ENCODE data around the gene RILPL2.
"Not testable (repeated sequence)": the region's sequence is repeated elsewhere in the genome, so short reads cannot be mapped to it uniquely, and the experiment has no call there.

Gene RILPL2

DNA sequence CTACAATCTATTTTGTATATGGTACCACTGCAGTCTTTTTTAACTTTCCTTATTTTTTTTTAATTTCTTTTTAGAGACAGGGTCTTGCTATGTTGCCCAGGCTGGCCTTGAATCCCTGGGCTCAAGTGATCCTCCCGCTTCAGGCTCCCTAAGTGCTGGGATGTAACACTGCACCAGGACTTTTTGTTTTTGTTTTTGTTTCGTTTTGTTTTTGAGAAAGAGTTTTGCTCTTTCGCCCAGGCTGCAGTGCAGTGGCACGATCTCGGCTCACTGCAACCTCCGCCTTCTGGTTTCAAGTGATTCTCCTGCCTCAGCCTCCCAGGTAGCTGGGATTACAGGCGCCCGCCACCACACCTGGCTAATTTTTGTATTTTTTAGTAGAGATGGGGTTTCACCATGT is 7.4 kb downstream of the RILPL2 start:
- not testable (repeated sequence) for H3K27ac ChIP-seq (ENCODE audit: low read depth, low read length); H3K36me3 ChIP-seq (ENCODE audit: insufficient read depth, low read length); H2AFZ ChIP-seq (ENCODE audit: low read length, unreplicated experiment); H3K4me3 ChIP-seq (ENCODE audit: low read depth, low read length); H3K4me1 ChIP-seq (ENCODE audit: control insufficient read depth, insufficient read depth, low read length, unreplicated experiment); H3K27me3 ChIP-seq (ENCODE audit: insufficient read depth, low read length)
- peaks cover 12% of the 10 kb centered on the region for H3K79me2 ChIP-seq (ENCODE audit: control insufficient read depth, insufficient read depth, low read length, unreplicated experiment)

DNA sequence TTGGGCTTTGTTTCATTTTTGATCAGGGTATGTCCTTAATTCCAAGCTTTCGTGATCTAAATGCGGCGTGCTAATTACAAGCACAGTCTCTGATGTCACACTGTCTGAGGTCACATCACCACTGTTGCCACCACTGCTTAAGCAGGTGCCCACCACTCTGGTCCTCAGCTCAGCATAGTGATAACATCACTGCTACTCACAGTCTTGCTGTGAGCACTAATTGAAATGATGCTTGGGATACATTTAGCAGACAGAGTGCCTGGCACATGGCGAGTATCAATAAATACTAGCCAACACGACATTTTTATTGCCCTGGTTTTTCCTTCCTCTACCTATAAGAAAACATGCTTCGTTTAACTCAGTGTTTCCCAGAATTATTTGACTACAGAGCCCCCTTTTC is 7.9 kb downstream of the RILPL2 start:
- Histone ChIP-seq H3K27ac (ENCODE audit: low read depth, low read length) (no peak overlapping the region), H3K36me3 (ENCODE audit: insufficient read depth, low read length) (no peaks in the 10 kb centered on the region), H3K4me1 (ENCODE audit: control insufficient read depth, insufficient read depth, low read length, unreplicated experiment) (no peaks in the 10 kb centered on the region), H2AFZ (ENCODE audit: low read length, unreplicated experiment) (no peak overlapping the region), H3K4me3 (ENCODE audit: low read depth, low read length) (no peak overlapping the region), H3K27me3 (ENCODE audit: insufficient read depth, low read length) (no peaks in the 10 kb centered on the region), H3K79me2 (ENCODE audit: control insufficient read depth, insufficient read depth, low read length, unreplicated experiment) (peaks cover 9% of the 10 kb centered on the region)

DNA sequence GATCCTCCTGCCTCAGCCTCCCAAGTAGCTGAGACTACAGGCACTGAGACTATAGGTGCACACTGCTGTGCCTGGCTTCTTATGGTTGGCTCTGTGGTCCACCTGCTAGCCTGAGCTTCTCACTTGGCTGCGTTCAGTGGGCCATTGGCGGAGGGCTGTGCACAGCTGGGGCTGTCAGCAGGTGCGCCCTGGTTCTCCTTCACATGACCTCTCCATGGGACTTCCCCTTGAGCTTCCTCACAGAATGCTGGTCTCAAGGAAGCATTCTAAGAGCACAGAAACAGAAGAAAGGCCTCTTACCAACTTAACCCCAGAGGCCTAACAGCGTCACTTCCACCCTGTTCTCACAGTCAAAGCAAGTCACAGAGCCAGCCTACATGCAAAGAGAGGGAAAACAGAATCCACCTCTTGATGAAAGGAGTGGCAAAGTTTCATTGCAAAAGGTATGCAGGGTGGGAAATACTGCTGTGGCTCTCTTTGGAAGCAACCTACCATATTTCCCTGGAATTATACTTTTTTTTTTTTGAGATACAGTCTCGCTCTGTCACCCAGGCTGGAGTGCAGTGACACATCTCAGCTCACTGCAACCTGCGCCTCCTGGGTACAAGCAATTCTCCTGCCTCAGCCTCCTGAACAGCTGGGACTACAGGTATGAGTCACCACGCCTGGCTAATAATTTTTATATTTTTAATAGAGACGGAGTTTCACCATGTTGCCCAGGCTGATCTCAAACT is 9.3 kb downstream of the RILPL2 start:
- Histone ChIP-seq H3K4me1 (ENCODE audit: control insufficient read depth, insufficient read depth, low read length, unreplicated experiment) (no peaks in the 10 kb centered on the region), H3K4me3 (ENCODE audit: low read depth, low read length) (no peak overlapping the region), H2AFZ (ENCODE audit: low read length, unreplicated experiment) (no peak overlapping the region), H3K36me3 (ENCODE audit: insufficient read depth, low read length) (no peaks in the 10 kb centered on the region), H3K27me3 (ENCODE audit: insufficient read depth, low read length) (no peaks in the 10 kb centered on the region), H3K27ac (ENCODE audit: low read depth, low read length) (no peak overlapping the region), H3K79me2 (ENCODE audit: control insufficient read depth, insufficient read depth, low read length, unreplicated experiment) (peaks cover 2% of the 10 kb centered on the region)

DNA sequence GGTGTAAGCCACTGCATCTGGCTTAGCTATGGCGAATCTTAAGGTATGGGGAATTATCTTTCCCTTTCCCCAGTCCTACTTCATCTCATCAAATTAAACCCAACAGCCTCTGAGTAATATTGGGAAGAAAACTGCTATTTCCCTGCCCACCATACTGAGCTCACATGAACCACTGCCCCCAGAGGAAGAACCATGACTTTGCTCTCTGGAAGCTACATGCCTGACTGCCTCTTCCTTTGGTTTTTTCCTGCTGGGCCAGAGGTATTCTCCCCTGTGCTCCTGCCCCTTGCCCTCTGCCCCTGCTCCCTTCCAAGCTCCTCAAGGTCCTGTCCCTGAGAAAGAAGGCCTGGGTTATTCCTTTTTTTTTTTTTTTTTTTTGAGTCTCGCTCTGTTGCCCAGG is 15.2 kb downstream of the RILPL2 start:
- Histone ChIP-seq H3K36me3 (ENCODE audit: insufficient read depth, low read length) (no peaks in the 10 kb centered on the region), H3K27ac (ENCODE audit: low read depth, low read length) (no peak overlapping the region), H3K4me3 (ENCODE audit: low read depth, low read length) (no peak overlapping the region), H3K4me1 (ENCODE audit: control insufficient read depth, insufficient read depth, low read length, unreplicated experiment) (no peaks in the 10 kb centered on the region), H2AFZ (ENCODE audit: low read length, unreplicated experiment) (no peak overlapping the region), H3K79me2 (ENCODE audit: control insufficient read depth, insufficient read depth, low read length, unreplicated experiment) (no peaks in the 10 kb centered on the region), H3K27me3 (ENCODE audit: insufficient read depth, low read length) (no peaks in the 10 kb centered on the region)

DNA sequence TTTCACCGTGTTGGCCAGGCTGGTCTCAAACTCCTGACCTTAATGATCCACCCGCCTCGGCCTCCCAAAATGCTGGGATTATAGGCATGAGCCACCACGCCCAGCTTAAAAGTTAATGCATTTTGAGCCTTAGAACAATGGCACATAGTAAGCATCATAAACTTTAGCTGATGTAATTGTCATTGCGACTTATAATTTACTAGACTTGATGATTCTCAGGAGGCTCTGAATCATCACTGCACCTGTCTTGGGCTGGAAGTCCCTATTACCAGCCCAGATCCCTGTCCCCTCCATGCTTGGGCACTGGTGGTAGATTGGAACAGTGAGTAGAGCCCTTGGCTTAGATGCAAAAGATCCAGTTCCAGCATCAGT is 26.5 kb downstream of the RILPL2 start:
- Histone ChIP-seq H2AFZ (ENCODE audit: low read length, unreplicated experiment) (no peak overlapping the region), H3K4me1 (ENCODE audit: control insufficient read depth, insufficient read depth, low read length, unreplicated experiment) (no peaks in the 10 kb centered on the region), H3K27ac (ENCODE audit: low read depth, low read length) (no peak overlapping the region), H3K27me3 (ENCODE audit: insufficient read depth, low read length) (no peaks in the 10 kb centered on the region), H3K4me3 (ENCODE audit: low read depth, low read length) (no peak overlapping the region), H3K79me2 (ENCODE audit: control insufficient read depth, insufficient read depth, low read length, unreplicated experiment) (no peaks in the 10 kb centered on the region), H3K36me3 (ENCODE audit: insufficient read depth, low read length) (peaks cover 4% of the 10 kb centered on the region; the same call in 1 of the 2 replicates)

DNA sequence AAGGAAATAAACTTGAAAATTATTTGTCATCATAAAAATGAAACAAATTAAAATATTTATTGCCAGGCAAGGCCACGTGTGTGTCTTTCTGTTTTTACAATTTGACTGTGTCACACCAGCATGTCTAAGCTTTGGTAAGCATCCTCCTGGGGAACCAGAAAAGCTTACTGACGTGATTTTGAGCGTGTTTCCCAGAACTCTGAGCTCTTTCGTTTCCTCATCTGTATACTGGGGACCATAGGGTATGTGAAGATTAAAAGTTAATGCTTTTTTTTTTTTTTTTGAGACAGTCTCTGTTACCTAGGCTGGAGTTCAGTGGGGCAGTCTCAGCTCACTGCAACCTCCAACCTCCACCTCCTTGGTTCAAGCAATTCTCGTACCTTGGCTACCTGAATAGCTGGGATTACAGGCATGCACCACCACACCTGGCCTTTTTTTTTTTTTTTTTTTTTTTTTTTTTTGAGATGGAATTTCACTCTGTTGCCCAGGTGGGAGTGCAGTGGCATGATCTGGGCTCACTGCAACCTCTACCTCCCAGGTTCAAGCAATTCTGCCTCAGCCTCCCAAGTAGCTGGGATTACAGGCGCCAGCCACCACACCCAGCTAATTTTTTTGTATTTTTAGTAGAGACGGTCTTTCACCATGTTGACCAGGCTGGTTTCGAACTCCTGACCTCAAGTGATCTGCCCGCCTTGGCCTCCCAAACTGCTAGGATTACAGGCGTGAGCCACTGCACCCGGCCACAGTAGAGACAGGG is 27.0 kb downstream of the RILPL2 start:
- not testable (repeated sequence) for H3K79me2 ChIP-seq (ENCODE audit: control insufficient read depth, insufficient read depth, low read length, unreplicated experiment); H3K36me3 ChIP-seq (ENCODE audit: insufficient read depth, low read length)

DNA sequence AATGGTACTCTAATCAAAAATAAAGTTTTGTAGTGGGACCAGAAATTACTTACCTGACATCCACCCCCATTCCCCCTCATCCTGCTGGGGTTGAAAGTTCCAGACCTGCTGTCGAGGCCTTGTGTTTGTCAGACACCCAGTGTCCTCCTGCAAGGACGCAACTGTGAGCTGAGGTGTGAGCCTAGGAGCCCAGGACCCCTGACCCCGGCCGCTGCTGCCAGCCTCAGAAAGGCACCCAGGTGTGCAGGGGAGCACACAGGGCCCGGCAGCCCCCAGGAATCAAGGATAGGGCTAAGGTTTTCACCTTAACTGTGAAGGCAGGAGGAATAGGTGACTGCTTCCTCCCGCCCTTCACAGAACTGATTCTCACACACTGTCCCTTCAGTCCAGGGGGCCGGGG is 27.9 kb downstream of the RILPL2 start:
- peaks cover 14% of the 10 kb centered on the region for H3K36me3 ChIP-seq (ENCODE audit: insufficient read depth, low read length)

More for the DNA sequence above, 27.0 kb downstream of the RILPL2 start:
- H3K27ac ChIP-seq (ENCODE audit: low read depth, low read length); H3K4me3 ChIP-seq (ENCODE audit: low read depth, low read length); H3K4me1 ChIP-seq (ENCODE audit: control insufficient read depth, insufficient read depth, low read length, unreplicated experiment); H2AFZ ChIP-seq (ENCODE audit: low read length, unreplicated experiment); H3K27me3 ChIP-seq (ENCODE audit: insufficient read depth, low read length): not testable (repeated sequence)

DNA sequence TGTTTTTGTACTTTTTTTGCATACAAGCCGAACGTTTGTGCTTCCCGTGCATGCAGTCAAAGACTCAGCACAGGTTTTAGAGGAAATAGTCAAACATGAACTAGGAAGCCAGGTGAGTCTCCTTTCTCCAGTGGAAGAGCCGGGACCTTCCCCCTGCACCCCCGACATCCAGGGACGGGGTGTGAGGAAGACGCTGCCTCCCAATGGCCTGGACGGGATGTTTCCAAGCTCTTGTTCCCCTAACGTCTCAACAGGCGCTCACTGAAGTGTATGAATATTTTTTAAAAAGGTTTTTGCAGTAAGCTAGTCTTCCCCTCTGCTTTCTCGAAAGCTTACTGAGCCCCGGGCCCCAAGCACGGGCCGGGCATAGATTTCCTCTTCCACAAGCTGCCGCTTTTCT is 28.6 kb downstream of the RILPL2 start:
- not testable (repeated sequence) for H3K27me3 ChIP-seq (ENCODE audit: insufficient read depth, low read length); H3K79me2 ChIP-seq (ENCODE audit: control insufficient read depth, insufficient read depth, low read length, unreplicated experiment); H3K4me3 ChIP-seq (ENCODE audit: low read depth, low read length); H3K27ac ChIP-seq (ENCODE audit: low read depth, low read length); H3K4me1 ChIP-seq (ENCODE audit: control insufficient read depth, insufficient read depth, low read length, unreplicated experiment); H2AFZ ChIP-seq (ENCODE audit: low read length, unreplicated experiment)
- peaks cover 19% of the 10 kb centered on the region for H3K36me3 ChIP-seq (ENCODE audit: insufficient read depth, low read length)

More for the DNA sequence above, 27.9 kb downstream of the RILPL2 start:
- H3K27me3 ChIP-seq (ENCODE audit: insufficient read depth, low read length); H3K4me3 ChIP-seq (ENCODE audit: low read depth, low read length); H3K79me2 ChIP-seq (ENCODE audit: control insufficient read depth, insufficient read depth, low read length, unreplicated experiment); H3K27ac ChIP-seq (ENCODE audit: low read depth, low read length); H3K4me1 ChIP-seq (ENCODE audit: control insufficient read depth, insufficient read depth, low read length, unreplicated experiment); H2AFZ ChIP-seq (ENCODE audit: low read length, unreplicated experiment): not testable (repeated sequence)

DNA sequence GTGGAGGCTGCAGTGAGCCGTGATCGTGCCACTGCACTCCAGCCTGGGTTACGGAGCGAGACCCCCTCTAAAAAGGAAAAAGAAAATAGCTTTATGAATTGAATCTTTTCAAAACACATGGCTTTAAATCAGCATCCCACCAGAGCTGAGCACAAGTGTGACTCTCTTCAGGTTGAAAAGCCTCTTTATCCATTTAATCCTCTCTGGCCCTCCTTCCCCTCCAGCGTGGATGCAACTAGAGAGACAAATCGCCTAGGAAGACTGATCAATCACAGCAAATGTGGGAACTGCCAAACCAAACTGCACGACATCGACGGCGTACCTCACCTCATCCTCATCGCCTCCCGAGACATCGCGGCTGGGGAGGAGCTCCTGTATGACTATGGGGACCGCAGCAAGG is 29.2 kb downstream of the RILPL2 start:
- not testable (repeated sequence) for H3K27me3 ChIP-seq (ENCODE audit: insufficient read depth, low read length); H2AFZ ChIP-seq (ENCODE audit: low read length, unreplicated experiment); H3K4me3 ChIP-seq (ENCODE audit: low read depth, low read length); H3K79me2 ChIP-seq (ENCODE audit: control insufficient read depth, insufficient read depth, low read length, unreplicated experiment); H3K27ac ChIP-seq (ENCODE audit: low read depth, low read length); H3K4me1 ChIP-seq (ENCODE audit: control insufficient read depth, insufficient read depth, low read length, unreplicated experiment)
- peaks cover 19% of the 10 kb centered on the region for H3K36me3 ChIP-seq (ENCODE audit: insufficient read depth, low read length)

DNA sequence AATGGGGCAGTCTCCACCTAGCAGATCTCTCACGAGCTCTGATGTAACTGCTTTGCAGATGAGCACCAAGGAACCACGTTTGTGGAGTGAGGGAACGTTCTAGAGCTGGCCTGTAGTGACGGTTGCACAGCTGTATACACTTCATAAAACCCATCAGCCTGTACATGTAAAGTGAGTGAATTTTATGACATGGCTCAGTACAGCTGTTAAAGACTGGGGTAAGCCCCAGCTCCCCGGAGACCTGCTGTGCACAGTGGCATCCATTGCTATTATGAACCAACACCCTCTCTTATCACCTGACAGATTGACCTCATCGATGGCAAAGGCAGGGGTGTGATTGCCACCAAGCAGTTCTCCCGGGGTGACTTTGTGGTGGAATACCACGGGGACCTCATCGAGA is 31.9 kb downstream of the RILPL2 start:
- Histone ChIP-seq H3K27me3 (ENCODE audit: insufficient read depth, low read length) (no peaks in the 10 kb centered on the region), H3K79me2 (ENCODE audit: control insufficient read depth, insufficient read depth, low read length, unreplicated experiment) (peaks cover 15% of the 10 kb centered on the region), H3K4me3 (ENCODE audit: low read depth, low read length) (no peak overlapping the region), H3K27ac (ENCODE audit: low read depth, low read length) (no peak overlapping the region), H2AFZ (ENCODE audit: low read length, unreplicated experiment) (no peak overlapping the region), H3K36me3 (ENCODE audit: insufficient read depth, low read length) (peaks cover 19% of the 10 kb centered on the region), H3K4me1 (ENCODE audit: control insufficient read depth, insufficient read depth, low read length, unreplicated experiment) (no peaks in the 10 kb centered on the region)

All from ACC112 (cell line).